Left lung (tissue), 10 donors: ENCODE data around the gene SLC38A2. TPM values are rescaled to one million over a fixed set of nuclear protein-coding genes. Genes with fewer than 3 reads are reported as not detected.

Source experiments
- ATAC-seq: fragments of 200-7000 bp; cut with Tn5 transposase; one replicate; pipeline ENCODE4 v1.9.1; 2020; ENCODE audit warnings: moderate library complexity
- DNase-seq, 4 donors: peaks; one replicate each; pipeline ENCODE4 v3.0.0-alpha.2; 2013 to 2020
- H3K27ac ChIP-seq, 2 donors: fragments of 200-600 bp; sonication (generic) in 1 of 2; one replicate each; pipeline versions ENCODE4 v1.5.0 to v1.8.0; 2020 to 2021
- H3K27me3 ChIP-seq, 2 donors: fragments of 200-600 bp; sonication (generic) in 1 of 2; one replicate each; pipeline versions ENCODE4 v1.5.0 to v1.8.0; 2020 to 2021
- H3K36me3 ChIP-seq, 2 donors: fragments of 200-600 bp; sonication (generic) in 1 of 2; one replicate each; pipeline versions ENCODE4 v1.5.0 to v1.8.0; 2020 to 2021
- H3K4me1 ChIP-seq, 2 donors: fragments of 200-600 bp; one replicate each; pipeline ENCODE4 v1.8.0; 2021
- H3K4me3 ChIP-seq, 2 donors: fragments of 200-600 bp; sonication (generic) in 1 of 2; one replicate each; pipeline versions ENCODE4 v1.5.0 to v1.8.0; 2020 to 2021; ENCODE audit warnings: mild to moderate bottlenecking in 1 of 2
- H3K9me3 ChIP-seq, 2 donors: fragments of 200-600 bp; sonication (generic) in 1 of 2; one replicate each; pipeline versions ENCODE4 v1.5.0 to v1.8.0; 2020 to 2021
- CTCF ChIP-seq, 2 donors: fragments of 200-600 bp; sonication (generic) in 1 of 2; IDR thresholded peaks; one replicate each; pipeline versions ENCODE4 v1.5.0 to v1.8.0; 2021; ENCODE audit warnings: antibody characterized with exemption in 2 of 2
- intact Hi-C, 2 donors: fragments of 100-400 bp; cut with DNase I; formaldehyde crosslinking; loops; one replicate each; pipeline versions ENCODE4 v1.11.2 to v1.14.2; 2022
- polyA plus RNA-seq, 6 donors: library from polyadenylated mRNA; unstranded; fragments of 120-200 nt; gene quantifications; one replicate each; pipeline ENCODE4 v1.2.1, GENCODE V29; 2013; ENCODE audit not compliant: insufficient read length in 6 of 6
- total RNA-seq, 2 donors: library from RNA; stranded (reverse); fragmentation: NEBNext Ultra II Directional; extraction: Animal tissue kit (Norgen Biotek cat#: 25700); gene quantifications; one replicate each; pipeline ENCODE4 v1.2.1, GENCODE V29; 2021
- donor health status: DM: no; HTN: yes; CAD: no.
- donor health status: DM: no; HTN: no; CAD: no.

Gene SLC38A2
- total and polyA plus RNA-seq, 8 donors, result 154 to 270 (median 183) TPM

- TF ChIP-seq CTCF (IDR thresholded peaks at IDR 0.05), result no peak
- ATAC-seq, result no peak
- Histone ChIP-seq H3K9me3 (no peaks in the 10 kb centered on the region), H3K4me1 (no peaks in the 10 kb centered on the region), H3K4me3 (no peak overlapping the region), H3K27me3 (no peaks in the 10 kb centered on the region), H3K27ac (no peak overlapping the region), H3K36me3 (peaks cover 0 to 16% of the 10 kb centered on the region in 2 donors)
- intact Hi-C loops, result no loop called here
- no peak for DNase-seq
Measured at GRCh38 chr12:46354802-46355199, 17.8 kb downstream of the SLC38A2 start.

GRCh38 chr12:46354111-46354801, 18.3 kb downstream of the SLC38A2 start:
- TF ChIP-seq CTCF (IDR thresholded peaks at IDR 0.05), result no peak
- Histone ChIP-seq H3K4me1 (no peaks in the 10 kb centered on the region), H3K36me3 (peaks cover 0 to 10% of the 10 kb centered on the region in 2 donors), H3K27ac (no peak overlapping the region), H3K27me3 (no peaks in the 10 kb centered on the region), H3K4me3 (no peak overlapping the region), H3K9me3 (no peaks in the 10 kb centered on the region)
- intact Hi-C loops, result no loop called here
- ATAC-seq, result no peak
- DNase-seq, result no peak

- DNase-seq (no peak), ATAC-seq (no peak)
- no peaks in the 10 kb centered on the region for H3K9me3 ChIP-seq
- intact Hi-C loops, result no loop called here
- no peaks in the 10 kb centered on the region for H3K36me3 ChIP-seq
- no peaks in the 10 kb centered on the region for H3K27me3 ChIP-seq
- TF ChIP-seq CTCF (IDR thresholded peaks at IDR 0.05), result no peak
- H3K4me3 ChIP-seq, result no peak overlapping the region
- H3K4me1 ChIP-seq, result no peaks in the 10 kb centered on the region
- H3K27ac ChIP-seq, result peak overlapping the region in 1 of 2 donors; percentile 56
Measured at GRCh38 chr12:46351886-46352650, 20.5 kb downstream of the SLC38A2 start.

GRCh38 chr12:46351138-46351537, 21.4 kb downstream of the SLC38A2 start:
- Histone ChIP-seq H3K27ac (no peak overlapping the region), H3K9me3 (no peaks in the 10 kb centered on the region), H3K4me3 (no peak overlapping the region), H3K36me3 (no peaks in the 10 kb centered on the region), H3K4me1 (no peaks in the 10 kb centered on the region), H3K27me3 (no peaks in the 10 kb centered on the region)
- intact Hi-C loops, result no loop called here
- DNase-seq (no peak), ATAC-seq (no peak)
- no peak for TF ChIP-seq CTCF (IDR thresholded peaks at IDR 0.05)

GRCh38 chr12:46349253-46349652, 23.3 kb downstream of the SLC38A2 start:
- Histone ChIP-seq H3K4me1 (no peaks in the 10 kb centered on the region), H3K36me3 (no peaks in the 10 kb centered on the region), H3K4me3 (no peak overlapping the region), H3K27ac (no peak overlapping the region), H3K27me3 (no peaks in the 10 kb centered on the region), H3K9me3 (no peaks in the 10 kb centered on the region)
- ATAC-seq (no peak), DNase-seq (no peak)
- intact Hi-C loops, result loop anchor here in 1 of 2 donors (10.0 kb wide), 1 partner anchor 676 kb away; no protein-coding TSS in a partner anchor
- TF ChIP-seq CTCF (IDR thresholded peaks at IDR 0.05), result no peak
